HG03558 (cell line): ENCODE data around the gene CATSPERE.
A peak's percentile ranks its signal among the peaks of the same experiment; 100 is the strongest.
"Not testable (repeated sequence)": the region's sequence is repeated elsewhere in the genome, so short reads cannot be mapped to it uniquely, and the experiment has no call there.

Experiments
- ATAC-seq: cut with Tn5 transposase; IDR thresholded peaks from one replicate; pipeline ENCODE4 v1.9.1; 2021; ENCODE audit warnings: moderate number of reproducible peaks; ENCODE audit not compliant: unreplicated experiment; ENCODE audit errors: extremely low read depth

Gene CATSPERE

DNA sequence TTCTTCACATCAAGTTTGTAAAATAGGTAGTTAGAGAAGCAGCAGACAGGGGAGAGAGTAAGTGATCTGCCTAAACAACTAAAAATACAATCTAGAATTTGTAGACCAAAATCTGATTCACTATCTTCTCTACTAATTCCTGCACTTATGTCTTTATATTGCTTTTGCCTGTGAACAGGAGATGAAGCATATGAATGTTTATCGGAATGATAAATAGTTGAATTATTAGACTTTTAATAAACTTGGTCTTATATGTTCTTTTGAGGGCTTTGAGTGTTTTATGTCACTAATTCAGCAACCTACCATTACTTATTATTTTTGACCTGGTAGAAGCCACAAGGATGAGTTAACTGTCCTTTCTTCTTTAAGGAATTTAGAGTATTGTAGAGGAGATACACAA, 194.1 kb downstream of the CATSPERE start:
- no peak for ATAC-seq

DNA sequence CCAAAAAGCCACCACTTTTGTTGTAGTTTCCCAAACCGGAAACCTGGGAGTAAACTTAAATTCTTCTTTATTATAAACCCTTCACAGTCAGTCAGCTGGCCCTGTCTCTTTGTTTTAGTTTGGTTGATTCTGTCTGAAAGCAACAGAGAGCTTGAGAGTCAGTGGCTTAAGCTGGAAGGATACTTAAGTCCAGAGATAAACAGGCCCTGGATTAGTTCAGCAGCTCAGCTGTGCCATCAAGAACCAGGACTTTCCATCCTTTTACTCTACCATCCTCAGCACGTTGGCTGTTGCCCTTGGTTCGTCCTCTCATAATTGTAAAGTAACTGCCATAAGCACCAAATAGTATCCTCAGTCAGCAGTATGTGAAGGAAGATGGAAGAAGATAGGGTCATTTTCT, 196.3 kb downstream of the CATSPERE start:
- no peak for ATAC-seq

DNA sequence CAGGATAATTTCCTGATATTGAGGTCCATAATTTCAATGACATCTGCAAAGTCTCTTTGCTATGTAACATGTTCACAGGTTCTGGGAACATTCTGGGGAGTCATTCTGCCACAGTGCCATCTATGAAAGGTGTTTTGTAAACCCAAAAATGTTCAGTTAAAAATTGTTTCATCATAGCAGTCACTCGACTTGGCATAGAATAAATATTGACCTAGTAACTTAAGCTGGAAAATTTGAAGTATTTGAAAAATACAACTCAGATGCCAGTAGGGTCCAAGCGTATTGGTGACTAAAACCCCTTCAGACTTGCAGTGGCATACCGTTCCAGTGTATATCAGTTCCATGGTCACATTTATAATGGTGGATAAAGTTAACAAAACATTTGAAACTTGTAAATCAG, 198.6 kb downstream of the CATSPERE start:
- ATAC-seq: no peak

DNA sequence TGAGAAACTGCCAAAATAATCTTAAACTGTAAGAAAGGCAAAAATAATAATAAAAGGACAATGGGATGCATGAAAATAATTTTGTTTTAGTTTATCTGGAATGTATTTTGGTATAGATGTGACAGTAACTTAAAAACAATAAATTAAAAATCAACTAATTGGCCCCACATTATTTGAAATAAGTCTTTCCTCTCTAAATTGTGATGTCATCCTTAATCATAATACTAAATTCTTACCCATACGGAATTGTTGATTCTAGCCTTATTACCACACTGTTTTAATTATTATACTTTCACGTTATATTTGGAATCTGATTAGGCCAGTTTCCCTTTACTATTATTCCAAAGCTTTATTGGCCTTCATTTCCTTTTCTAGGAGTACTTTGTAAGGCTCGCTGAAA, 199.5 kb downstream of the CATSPERE start:
- no peak for ATAC-seq

DNA sequence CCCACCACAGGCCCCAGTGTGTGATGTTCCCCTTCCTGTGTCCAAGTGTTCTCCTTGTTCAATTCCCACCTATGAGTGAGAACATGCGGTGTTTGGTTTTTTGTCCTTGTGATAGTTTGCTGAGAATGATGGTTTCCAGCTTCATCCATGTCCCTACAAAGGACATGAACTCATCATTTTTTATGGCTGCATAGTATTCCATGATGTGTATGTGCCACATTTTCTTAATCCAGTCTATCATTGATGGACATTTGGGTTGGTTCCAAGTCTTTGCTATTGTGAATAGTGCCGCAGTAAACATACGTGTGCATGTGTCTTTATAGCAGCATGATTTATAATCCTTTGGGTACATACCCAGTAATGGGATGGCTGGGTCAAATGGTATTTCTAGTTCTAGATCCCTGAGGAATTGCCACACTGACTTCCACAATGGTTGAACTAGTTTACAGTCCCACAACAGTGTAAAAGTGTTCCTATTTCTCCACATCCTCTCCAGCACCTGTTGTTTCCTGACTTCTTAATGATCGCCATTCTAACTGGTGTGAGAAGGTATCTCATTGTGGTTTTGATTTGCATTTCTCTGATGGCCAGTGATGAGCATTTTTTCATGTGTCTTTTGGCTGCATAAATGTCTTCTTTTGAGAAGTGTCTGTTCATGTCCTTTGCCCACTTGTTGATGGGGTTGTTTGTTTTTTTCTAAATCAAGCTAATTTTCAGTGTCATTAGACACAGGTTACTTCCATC, 200.7 kb downstream of the CATSPERE start:
- ATAC-seq: not testable (repeated sequence)

DNA sequence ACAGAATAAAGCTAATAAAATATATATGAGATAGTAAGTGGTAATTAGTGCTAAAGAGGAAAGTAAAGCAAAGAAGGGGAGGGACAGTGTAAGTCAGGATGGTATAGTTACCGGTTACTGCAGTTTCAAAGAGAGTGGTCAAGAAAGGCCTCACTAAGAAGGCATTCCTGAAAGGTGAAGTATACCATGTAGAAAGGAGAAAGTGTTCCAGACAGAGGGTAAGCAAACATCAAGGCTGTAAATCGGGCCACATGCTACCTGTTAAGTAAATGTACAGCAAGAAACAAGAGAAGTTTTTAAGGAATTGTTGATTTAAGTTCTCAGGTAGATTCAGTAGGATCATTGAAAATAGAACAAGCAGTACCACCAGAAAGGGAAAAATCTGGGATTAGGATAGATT, 201.5 kb downstream of the CATSPERE start:
- ATAC-seq: no peak

DNA sequence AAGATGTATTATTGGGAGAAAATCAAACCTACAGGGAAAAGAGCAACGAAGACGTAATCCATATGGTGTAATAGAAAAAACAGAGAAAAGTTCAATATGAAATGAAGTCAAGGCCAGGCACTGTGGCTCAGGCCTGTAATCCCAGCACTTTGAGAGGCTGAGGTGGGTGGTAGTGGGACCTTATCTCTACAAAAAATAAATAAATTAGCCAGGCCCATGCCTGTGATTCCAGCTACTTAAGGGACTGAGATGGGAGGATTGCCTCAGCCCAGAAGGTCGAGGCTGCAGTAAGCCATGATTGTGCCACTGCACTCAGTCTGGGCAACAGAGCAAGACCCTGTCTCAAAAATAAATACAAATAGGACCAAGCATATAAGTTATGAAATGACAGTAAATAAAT, 203.3 kb downstream of the CATSPERE start:
- ATAC-seq: no peak

DNA sequence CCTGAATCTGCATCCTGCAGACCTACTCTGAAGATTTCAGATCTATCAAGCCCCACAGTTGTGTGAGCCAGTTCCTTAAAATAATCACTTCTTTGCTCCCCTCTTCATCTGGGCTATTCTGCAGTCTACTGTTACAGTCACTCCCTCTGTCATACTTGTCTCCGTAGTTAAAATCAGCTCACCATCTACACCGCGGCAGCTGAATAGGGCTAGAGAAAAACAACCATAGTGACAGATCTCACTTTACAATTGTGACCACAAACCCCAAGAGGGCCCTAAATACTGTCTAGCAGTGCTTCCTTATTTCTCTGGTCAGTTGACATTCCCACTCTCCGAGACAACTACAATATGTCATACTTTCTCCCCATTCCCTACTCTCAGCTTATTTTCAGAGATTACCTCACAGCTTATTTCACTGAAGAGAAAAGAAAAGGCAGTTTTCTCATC, 204.7 kb downstream of the CATSPERE start:
- ATAC-seq: peak; percentile 89

DNA sequence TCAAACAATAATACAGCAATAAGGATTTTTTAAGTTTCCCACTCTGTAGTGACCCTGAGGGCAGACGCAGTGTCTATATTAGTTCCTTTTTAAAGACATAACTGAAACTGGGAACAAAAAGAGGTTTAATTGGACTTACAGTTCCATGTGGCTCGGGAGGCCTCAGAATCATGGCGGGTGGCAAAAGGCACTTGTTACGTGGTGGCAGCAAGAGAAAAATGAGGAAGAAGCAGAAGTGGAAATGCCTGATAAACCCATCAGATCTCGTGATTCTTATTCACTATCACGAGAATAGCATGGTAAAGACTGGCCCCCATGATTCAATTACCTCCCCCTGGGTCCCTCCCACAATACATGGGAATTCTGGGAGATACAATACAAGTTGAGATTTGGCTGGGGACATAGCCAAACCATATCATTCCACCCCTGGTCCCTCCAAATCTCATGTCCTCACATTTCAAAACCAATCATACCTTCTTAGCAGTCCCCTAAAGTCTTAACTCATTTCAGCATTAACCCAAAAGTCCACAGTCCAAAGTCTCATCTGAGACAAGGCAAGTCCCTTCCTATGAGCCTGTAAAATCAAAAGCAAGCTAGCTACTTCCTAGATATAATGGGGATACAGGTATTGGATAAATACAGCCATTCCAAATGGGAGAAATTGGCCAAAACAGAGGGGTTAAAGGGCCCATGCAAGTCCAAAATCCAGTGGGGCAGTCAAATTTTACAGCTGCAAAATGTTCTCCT, 205.8 kb downstream of the CATSPERE start:
- not testable (repeated sequence) for ATAC-seq

DNA sequence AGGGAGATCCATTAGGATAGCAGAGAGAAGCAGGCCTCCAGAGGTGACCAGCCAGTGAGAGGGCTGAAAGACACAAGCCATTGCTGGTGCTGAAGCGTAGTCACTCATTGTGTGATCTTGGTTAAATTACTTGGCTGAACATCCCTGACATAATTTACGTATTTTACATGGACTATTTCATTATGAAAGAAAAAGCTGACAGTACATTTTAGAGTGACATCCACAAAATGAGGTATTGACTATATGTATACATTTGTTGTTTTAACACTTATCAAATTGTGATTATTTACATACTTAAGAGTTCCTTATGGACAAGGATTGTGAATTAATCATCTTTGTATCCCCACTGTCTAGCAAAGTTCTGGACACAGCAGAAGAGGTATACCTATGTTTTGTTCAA, 206.7 kb downstream of the CATSPERE start:
- no peak for ATAC-seq

DNA sequence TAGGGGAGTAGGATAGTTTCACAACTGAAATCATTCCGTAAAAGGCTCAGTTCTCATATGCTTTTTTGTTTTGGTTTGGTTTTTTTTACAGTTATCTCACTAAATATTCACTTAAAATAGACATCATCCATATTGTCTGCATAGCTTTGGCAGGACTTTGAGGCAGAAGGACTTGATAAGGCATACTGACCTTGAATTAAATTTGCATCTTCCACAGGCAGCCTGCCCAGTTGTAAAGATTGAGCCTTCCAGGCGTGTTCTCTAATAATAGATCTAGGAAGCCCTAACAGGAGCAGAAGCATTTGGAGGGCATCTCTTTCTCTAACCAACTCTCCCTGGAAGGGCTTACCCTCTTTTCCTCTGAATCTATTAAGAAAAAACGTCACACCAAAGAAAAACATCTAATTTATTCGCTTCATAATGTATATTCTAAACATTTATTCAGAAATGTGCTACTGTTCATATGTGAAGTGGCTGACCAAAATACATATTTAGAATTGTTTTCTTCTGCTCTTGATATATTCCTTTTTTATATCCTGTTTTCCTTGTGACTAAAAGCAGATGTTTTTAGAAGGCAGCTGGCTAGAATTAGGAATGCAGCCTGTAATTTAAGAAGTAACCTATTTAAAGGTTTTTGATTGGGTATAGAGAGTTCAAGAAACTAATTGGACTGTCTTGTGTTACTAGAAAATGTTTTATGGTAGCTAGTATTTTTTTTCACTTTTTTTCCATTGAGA, 212.0 kb downstream of the CATSPERE start:
- ATAC-seq: no peak

DNA sequence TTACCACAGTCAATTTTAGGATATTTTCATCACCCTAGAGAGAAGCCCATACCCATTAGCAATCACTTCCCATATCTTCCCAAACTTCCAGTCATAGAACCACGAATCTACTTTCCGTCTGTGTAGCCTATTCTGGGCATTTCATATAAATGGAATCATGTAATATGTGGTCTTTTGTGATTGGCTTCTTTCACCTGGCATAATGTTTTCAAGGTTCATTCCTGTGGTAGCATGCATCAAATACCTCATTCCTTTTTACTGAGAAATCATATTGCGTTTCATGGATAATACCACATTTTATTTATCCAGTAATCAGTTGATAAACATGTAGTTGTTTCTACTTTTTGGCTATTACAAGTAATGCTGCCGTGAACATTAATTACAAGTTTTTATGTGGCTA, 213.4 kb downstream of the CATSPERE start:
- no peak for ATAC-seq

DNA sequence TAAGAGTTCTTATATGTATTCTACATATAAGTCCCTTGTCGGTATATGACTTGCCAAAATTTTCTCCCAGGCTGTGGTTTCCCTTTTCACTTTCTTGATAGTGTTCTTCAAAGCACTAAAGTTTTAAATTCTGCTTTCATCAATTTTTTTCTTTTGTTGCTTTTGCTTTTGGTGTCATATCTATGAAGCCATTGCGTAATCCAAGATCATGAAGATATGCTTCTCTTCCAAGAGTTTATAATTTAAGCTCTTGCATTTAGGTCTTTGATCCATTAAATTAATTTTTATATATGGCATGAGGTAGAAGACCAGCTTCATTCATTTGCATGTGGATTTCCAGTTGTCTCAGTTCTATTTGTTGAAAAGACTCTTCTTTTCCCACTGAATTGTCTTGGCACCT, 214.1 kb downstream of the CATSPERE start:
- no peak for ATAC-seq

DNA sequence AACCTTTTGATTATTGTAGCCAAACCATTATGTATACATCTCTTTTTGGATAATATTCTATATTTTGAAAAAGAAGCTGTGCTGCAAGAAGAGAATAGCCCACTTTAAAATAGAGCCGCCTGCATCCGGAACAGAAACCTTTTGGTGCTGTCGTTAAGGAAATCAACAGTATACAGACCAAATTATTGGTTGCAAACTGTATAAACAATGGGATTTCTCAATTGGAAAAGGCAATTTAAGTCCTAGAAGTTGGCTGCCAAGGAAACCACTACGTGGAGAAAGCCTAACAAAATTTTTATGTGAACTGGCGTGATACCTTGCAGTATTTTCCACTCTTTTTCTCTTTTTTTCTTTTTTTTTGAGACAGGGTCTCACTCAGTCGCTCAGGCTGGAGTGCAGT, 217.6 kb downstream of the CATSPERE start:
- ATAC-seq: no peak

DNA sequence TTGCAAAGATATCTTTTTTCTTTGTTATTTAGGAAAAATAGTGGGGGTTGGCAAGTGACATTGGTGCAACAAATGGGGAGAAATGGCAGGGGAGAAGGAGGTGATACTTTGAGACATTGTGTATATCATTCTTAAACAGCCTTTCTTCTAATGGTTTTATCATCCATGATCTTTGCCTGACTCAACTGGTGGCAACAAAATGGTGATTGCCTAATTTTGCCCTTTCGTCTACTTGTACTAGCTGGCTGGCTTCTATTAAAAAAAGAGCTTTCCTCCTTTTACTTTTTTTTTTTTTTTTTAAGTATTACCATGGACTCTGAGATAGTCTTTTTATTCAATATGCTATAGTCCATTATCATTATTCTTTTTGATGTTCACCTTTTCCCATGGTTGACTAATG, 219.6 kb downstream of the CATSPERE start:
- ATAC-seq: no peak

DNA sequence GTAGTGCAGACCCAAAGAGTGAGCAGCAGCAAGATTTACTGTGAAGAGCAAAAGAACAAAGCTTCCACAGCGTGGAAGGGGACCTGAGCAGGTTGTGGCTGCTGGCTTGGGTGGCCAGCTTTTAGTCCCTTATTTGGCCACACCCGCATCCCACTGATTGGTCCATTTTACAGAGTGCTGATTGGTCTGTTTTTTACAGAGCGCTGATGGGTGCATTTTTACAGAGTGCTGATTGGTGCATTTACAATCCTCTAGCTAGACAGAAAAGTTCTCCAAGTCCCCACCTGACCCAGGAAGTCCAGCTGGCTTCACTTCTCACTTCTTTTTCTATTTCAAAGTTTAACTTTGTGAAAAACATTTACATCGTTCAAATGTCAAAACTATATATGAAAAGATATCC, 221.0 kb downstream of the CATSPERE start:
- ATAC-seq: not testable (repeated sequence)
